Measurements from ENCODE around the gene RAB6A.
A peak's percentile ranks its signal among the peaks of the same experiment; 100 is the strongest.

The RAB6A gene

DNA sequence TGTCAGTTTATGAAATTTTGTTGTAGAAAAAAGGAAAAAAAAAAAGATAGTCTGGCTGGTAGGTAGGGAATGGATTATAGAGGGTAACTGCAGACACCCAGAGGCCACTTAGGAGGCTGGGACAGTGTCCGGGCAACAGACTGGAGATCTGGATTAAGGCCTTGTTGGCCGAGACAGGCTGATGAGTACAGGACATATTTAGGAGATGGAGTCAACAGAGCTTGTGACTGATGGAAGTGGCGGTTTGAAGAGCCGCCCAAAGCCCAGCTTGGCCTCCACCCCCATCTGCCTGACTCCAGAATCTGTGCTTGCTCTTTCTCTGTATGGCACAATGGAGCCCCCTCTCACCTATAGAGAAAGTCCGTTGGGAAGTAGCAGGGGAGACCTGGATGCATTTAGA is 106.9 kb downstream of the RAB6A start:
- DNase-seq (ENCODE audit: low read depth): no peak

DNA sequence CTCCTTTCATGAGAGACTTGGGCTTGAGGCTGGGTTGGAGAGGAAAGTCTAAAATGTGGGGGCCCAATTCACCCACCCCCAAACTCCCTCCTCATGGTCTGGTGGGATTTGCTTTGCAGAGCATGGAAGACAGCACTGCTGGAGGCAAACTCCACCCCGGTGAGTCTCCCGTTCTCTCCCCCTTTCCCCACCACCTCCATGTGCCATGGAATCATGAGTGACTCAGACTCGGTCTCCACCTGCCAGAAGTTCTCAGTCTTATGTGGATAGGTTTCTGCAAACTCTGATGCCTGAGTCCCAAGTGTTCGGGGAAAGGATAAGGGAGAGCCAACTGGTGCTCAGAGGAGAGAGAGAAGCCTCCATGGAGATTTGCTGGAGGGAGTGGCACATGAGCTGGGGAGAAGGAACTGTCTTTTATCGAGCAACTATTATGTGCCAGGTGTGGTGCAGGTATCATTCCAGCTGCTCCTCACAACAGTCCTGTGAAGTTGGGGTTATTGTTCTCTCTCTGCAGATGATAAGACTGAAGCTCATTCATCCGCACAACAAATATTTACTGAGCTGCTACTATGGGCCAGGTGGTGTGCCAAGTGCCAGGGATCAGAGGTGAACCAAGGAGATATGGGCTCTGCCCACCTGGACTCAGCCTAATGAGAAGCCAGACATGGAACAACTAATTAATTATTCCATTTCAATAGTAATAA is 107.9 kb downstream of the RAB6A start:
- no peak for DNase-seq (ENCODE audit: low read depth)

DNA sequence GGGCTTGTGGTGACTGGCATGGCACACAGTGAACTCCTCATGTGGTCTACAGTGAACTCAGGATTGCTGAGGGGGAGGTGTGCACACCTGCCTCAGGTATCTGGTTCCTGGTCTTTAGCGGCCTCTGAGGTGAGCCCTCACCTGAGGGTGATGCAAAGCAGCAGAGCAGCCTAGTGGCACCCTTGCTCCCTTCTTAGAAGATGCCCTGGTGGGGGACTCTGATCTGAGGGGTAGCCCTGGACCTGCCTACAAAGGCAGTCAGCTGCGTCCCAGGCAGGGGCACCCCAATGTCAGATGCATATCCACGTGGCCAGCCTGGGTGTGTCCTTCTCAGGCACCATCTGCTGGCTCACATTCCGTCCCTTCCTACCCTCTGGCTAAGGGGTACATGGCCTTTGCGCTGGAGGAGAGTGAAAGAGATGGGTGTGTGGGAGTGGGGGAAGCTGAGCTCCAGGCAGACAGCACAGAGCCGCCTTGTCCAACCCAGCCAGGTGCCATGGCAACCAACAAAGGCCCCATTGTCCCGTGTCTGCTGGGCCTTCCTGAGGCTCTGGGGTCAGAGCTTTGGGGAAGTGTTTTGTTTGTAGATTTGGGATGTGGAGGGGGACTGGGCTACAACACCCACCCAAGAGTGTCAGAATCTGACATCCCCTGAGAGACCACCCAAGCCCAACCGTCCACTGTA is 108.7 kb downstream of the RAB6A start:
- no peak for DNase-seq (ENCODE audit: low read depth)

DNA sequence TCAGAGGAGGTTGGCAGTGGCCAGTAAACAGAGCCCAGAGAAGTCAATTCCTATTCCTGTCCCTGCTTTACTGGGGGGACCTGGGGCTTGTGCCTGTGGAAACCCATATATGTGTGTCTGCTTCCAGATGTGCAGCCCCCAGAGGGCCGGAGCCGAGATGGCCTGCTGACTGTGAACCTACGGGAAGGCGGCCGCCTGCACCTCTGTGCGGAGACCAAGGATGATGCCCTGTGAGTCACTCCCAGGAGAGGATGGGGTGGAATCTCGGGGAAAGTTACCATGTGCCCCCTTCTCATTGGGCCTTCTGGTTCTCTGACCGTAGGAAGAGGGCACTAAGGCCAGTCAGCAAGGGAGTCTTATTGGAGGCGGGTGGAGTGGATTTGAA is 109.2 kb downstream of the RAB6A start:
- DNase-seq (ENCODE audit: low read depth): no peak

DNA sequence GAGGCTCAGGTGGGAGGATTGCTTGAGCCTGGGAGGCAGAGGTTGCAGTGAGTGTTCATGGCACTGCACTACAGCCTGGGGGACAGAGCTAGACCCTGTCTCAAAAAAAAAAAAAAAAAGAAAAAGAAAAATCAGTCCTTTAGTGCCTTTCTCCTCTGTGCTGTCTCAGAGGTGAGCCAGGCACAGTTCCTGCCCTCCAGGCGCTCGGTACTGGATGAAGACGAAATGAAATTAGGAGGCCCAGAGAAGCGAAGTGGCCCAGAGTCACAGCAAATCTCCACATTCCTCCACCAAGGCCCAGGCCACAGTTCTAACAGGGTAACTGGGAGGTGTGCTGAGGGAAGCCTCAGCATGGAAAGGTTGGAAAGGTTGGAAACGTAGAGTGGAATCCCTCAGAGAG is 109.6 kb downstream of the RAB6A start:
- DNase-seq (ENCODE audit: low read depth): no peak

DNA sequence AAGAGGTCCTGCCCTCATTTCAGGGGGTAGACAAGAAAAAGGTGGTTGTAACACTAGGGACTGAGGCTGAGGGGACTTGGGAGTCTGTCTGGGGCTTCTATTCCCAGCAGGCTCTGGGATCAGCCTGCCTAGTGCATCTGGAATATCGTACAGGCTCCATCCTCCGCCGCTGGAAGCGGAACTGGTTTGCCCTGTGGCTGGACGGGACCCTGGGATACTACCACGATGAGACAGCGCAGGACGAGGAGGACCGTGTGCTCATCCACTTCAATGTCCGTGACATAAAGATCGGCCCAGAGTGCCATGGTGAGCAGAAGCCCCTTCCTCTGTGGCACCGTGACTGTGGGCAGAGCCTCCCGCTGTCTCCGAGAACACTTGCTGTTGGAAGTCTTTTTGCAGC is 110.5 kb downstream of the RAB6A start:
- DNase-seq (ENCODE audit: low read depth): no peak

DNA sequence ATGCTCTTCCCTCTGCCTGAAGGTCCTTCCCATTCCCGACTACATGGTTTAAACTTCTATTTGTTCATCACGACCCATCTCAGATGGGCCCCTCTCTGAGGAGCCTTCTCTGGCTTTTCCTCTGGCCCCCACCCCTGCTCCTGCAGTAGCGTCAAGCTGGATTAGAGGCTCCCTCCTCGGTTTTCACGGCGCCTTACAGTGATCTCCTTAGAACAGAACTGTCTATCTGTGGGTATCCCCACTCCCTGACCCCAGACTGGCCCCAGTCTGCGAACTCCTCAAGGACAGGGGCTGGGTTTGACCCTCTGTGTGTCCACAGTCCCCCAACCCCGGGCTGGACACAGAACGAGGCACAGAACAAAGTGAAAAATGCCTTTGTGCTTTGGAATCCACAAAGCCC is 111.7 kb downstream of the RAB6A start:
- no peak for DNase-seq (ENCODE audit: low read depth)

DNA sequence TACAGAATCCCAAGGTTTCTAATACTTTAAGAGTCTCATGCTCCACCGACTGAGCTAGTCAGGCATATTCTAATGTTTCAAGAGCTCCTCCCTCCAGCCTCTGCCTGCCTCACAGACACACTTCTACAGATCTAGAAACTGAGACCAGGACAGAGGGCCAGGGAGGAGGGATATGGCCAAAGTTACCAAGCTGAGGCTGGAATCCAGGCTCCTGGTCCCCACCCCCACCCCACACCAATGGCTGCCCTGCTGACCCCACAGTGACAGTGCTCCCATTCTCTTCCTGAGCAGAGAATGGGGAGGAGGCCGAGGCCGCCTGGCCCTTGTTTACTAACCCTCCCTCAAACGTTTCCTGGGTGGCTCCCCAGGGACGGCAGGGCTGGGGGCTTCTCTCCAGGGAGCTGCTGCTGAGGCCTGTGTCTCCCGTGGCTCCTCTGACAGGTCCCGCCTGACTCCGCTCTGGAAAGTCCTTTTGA is 112.3 kb downstream of the RAB6A start:
- no peak for DNase-seq (ENCODE audit: low read depth)

DNA sequence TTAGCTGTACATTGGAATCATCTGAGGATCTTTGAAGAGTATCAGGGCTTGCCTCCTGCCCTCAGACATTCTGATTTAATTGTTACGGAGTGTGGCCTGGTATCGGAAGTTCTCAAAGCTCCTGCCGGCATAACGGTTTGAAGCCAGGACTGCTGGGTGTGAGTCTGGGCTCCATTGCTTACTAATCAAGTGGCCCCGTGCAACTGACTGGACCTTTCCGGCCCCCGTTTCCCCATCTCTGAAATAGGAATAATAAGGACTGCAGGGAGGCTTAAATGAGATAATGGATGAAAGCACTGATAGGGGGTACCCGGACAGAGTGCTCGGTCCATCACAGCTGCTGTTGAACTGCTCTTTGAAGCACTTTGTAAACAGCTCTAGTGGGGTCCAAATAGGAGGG is 112.8 kb downstream of the RAB6A start:
- DNase-seq (ENCODE audit: low read depth): no peak

DNA sequence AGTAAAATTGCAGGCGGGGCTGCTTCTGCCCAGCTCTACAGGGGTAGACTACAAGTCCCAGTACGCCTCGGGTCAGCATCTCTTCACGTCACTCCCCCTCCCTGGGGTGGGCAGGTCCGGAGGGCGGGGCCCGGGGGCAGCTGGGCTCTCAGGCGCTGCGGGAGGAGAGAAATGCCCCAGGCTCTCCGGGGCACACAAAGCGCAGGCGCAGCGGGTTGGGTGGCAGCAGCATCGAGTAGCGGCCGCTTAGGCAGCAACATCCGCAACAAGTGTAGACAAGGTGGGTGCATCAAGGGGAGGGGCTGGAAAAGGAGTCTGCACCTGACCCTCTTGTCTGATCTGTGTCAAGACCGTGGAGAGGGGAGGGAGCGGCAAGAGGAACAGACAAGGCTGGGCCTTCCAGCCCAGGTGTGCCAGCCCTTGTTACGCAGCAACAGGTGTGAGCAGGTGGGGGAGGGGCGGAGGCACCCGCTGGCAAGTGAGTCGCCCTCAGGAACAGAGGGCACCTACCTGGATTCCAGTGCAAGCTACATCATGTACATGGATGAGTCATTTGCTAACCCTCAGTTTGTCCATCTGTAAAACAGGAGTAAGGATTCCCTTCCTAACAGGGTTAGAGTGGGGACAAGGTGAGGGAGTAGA is 113.3 kb downstream of the RAB6A start:
- no peak for DNase-seq (ENCODE audit: low read depth)

DNA sequence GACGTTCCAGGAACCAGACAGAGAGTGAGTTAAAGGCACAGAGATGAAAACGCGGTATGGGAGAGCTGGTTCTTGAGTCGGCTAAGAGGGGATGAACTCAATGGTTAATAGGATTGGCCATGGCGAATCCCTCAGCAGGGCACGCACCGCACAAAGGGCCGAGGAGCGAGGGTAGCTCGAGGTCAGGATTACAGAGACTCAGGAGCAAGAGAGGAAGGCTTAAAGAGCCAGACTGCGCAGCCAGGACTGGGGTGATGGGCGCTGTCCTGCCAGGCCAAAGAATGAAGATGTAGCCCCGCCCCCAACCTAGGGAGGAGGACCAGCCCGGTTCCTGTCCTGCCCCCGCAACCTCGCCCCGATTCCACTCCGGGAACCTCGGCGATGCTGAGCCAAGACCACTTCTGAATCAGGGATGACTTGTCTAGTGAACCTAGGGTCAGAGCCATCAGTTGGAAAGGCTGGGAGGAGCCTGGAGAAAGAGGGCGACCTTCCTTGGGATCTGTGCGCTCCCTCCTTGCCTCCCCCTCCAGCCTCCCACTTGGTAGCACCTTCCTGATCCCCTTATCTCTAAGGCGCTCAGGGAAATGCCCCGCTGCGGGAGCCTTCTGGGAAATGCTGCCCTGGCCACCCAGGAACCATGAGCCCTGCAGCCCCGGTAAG is 114.8 kb downstream of the RAB6A start, which contains the start of gene PLEKHB1:
Gene PLEKHB1, plus strand, starts transcription at position 610 of the 660 bp plus-strand sequence. Its CDS starts 28 bp downstream, at position 638.
- no peak for DNase-seq (ENCODE audit: low read depth)

DNA sequence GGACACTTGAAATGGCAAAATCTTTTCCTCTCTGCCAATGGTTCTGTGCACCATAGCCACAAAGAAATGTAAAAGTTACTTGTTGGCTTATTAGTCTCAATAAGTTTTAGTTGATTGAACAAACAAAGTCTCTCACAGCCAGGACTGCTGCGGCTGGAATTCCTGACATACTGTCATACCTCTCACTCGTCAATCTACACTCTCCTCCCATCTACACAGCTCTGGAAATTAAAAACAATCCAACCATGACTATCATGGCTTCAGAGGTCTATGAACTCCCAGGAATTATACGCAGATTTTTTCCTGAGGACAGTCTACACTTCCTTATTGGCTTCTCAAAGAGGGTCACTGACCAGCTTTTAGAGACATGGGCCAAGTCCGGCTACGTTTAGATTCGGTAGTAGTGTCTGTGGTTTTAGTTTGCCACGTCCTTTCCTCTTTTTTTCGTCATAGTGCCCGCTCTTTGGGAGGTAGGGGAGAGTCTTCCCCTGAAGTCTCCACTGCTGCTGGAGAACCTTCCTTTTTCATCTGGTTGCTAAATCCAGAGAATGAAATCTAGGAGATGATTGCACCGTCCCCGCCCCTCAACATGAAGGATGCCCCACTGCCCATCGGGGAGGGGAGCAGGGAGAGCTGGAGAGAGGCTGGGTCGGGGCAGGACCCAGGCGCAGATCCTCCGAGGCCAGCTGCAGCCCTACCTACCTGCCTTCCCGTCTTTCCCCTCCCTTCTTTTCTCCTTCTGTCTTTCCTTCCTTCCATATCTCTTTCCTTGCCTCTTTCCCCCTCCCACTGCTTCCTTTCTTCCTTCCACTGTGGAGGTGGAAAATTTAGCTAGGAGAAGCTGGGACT is 115.5 kb downstream of the RAB6A start:
- DNase-seq (ENCODE audit: low read depth): no peak

DNA sequence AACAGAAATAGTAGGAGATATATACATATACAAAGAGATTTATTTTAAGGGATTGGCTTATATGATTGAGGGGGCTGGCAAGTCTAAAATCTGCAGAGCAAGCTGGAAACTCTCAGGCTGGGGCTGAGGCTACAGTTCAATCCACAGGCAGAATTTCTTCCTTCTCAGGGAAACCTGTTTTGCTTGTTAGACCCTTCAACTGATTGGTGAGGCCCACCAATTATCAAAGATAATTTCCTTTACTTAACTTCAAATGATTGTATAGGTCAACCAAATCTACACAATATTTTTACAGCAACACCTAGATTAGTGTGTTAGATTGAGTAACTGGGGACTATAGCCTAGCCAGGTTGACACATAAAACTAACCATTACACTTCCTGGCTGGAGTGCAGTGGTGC is 119.2 kb downstream of the RAB6A start:
- no peak for DNase-seq (ENCODE audit: low read depth)

DNA sequence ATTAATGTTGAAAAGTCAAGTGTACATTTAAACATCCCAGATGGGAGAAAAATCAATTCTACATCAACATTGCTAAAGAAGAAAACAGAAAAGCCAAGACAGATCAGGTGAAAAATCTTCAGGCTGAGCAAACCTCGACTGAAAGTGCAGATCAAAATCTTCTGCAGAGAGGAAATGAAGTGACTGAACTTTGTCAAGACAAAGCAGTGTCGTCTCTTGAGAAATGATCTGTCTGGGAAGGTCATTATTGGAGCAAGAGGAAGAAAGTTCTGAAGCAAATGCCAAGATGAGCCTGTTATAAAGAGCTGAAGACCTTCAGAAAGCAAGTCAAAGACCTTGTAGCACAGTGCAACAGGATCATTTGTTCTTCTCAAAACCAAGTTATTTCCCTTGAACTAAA is 120.3 kb downstream of the RAB6A start:
- DNase-seq (ENCODE audit: low read depth): no peak

DNA sequence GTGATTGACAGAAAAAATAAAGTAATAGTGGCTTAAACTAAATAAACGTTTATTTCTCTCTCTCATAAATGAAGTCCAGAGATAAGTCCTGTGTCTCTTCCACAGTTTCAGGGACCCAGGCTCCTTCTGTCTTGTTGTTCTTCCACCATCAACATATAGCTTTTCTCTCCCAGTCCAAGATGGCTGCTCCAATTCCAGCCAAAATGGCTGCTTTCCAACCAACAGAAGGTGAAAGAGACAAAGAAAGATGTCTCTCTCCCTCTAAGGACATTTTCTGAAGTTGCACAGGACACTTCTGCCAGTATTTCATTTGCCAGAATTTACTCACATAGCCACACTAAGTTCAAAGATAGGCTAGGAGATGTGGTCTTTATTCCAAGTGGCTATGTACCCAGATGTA is 123.9 kb downstream of the RAB6A start:
- DNase-seq (ENCODE audit: low read depth): no peak

DNA sequence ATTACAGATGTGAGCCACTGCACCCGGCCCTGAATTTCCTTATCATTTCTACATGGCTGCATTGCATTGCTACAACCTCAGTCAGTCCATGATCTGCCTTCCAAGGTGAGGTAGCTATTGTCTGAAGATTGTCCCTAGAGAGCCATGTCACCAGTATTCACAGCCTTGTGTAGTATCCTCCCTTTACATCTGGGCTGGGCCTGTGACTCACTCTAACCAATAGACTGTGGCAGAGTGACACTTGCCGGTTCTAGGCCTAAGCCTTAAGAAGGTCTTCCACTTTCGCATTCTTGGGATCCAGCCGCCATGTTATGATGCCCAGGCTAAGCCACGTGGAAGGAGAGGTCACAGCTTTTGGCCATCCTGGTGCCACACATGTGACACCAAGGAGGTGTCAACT is 124.6 kb downstream of the RAB6A start:
- no peak for DNase-seq (ENCODE audit: low read depth)

DNA sequence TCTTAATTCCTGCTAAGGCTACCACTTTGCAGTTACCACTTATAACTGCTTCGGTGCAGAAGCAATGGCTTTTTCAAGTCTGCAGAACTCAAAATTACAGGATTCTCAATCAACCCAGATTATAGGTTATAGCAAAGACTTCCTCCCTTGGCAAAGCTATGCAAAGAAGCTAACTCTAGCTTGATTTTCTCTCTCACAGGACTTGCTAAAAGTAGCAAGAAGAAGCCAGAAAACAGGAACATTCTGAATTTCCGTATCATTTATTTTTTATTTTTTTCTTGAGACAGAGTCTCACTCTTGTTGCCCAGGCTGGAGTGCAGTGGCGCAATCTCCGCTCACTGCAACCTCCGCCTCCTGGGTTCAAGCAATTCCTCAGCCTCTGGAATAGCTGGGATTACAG is 125.2 kb downstream of the RAB6A start:
- DNase-seq (ENCODE audit: low read depth): no peak

DNA sequence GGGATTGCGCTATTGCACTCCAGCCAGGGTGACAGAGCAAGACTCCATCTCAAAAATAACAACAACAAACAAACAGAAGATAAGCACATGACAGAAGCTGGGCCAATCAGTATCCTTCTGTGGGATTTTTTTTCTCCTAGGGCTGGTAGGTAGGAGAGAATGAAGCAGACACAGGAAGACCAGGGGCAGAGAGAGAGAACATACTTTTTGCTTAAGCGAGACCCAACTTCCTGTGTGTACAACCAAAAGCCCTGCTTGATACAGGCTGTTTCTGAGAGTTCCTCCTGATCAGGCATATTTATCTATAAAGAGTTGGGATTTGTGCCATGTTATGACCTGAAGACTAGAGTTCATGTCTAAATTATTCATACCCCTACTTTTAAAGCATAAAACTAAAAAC is 126.9 kb downstream of the RAB6A start:
- no peak for DNase-seq (ENCODE audit: low read depth)

DNA sequence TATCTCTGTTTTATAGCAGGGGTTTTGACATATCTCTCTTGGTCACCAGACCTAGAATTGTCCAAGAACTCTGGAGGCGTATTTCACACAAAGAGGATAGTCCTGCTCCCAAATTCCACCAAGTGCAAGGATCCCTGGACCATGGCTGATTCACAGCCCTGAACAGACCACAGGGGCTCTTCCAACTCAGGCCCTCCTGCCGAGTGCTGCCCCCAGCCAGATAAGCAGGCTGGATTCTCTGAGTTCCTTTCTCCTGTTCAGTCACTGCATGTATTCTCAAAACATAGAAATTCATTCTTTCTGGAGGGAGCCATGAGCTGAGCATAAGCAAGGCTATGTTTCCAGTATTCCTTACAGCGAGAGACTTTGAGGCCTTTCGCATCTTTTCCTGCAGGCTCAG is 127.9 kb downstream of the RAB6A start:
- peak; percentile 9 for DNase-seq (ENCODE audit: low read depth)

DNA sequence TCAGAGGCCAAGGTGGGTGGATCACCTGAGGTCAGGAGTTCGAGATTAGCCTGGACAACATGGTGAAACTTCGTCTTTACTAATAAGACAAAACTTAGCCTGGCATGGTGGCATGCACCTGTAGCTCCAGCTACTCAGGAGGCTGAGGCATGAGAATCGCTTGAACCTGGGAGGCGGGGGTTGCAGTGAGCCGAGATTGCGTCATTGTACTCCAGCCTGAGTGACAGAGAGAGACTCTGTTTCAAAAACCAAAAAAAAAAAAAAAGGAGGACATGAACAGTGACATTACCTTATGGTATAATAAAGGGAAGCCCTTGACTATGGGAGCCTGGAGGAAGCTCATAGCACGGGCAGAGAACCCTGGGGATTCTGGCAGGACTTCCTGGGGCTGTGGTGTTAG is 131.0 kb downstream of the RAB6A start:
- no peak for DNase-seq (ENCODE audit: low read depth)

DNA sequence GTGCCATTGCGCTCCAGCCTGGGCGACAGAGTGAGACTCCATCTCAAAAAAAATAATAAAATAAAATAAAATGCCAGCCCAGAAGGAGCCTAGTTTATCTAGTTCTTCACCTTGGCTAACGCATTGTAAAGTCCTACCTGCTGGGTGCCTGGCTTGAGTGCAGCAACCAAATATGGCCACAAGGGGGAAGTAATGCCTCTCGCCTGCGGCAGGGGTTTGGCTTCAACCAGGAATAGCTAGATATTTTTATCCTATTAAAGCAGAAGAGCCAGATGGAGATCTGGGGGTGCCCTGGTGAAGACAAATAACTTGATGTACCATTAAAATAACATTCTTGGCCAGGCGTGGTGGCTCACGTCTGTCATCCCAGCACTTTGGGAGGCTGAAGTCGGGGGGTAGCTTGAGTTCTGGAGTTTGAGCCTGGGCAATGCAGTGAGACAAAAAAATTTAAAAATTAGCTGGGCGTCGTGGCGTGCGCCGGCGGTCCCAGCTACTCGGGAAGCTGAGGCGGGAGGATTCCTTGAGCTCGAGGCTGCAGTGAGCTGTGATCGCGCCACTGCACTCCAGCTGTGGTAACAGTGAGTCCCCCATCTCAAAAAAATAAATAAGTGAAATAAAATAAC is 135.1 kb downstream of the RAB6A start:
- peak; percentile 15 for DNase-seq (ENCODE audit: low read depth)

Data from non-pigmented ciliary epithelial cell (primary cell).